ENCODE results near the gene RNF213.

GRCh38 chr17:80382956-80383355 is 122.3 kb downstream of the RNF213 start:
- no peak for TF ChIP-seq CTCF (IDR thresholded peaks at IDR 0.05 in 8 of 11, conservative IDR thresholded peaks at IDR 0.05 in 3 of 11)
- TF ChIP-seq POLR2AphosphoS5 (IDR thresholded peaks at IDR 0.05) = no peak
- no peak for TF ChIP-seq POLR2A (IDR thresholded peaks at IDR 0.05)
